GM13977 (cell line): Measurements from ENCODE around the gene CD248.
"Not testable (repeated sequence)": the region's sequence is repeated elsewhere in the genome, so short reads cannot be mapped to it uniquely, and the experiment has no call there.

Experiments used
- DNase-seq: peaks from one replicate; pipeline ENCODE4 v3.0.0; 2012; ENCODE audit warnings: low spot score
- in situ Hi-C: fragments of 300-500 bp; cut with MboI; formaldehyde crosslinking; loops from one replicate; pipeline ENCODE4 v1.12.0; 2022; ENCODE audit warnings: low sequenced_read_pairs, low pct_unique_long_range_greater_than_20kb, mixed read lengths, inconsistent platforms; ENCODE audit not compliant: unreplicated experiment
- TF ChIP-seq, protein P1 (sequence below): IDR thresholded peaks from 2 replicates; pipeline ENCODE4 v1.5.1; 2012; ENCODE audit warnings: mild to moderate bottlenecking, control low read depth; ENCODE audit not compliant: insufficient read depth; ENCODE audit errors: extremely low read depth, missing control alignments

The CD248 gene

GRCh38 chr11:66277471-66278362 is 39.1 kb downstream of the CD248 start, which contains the start of gene CNIH2:
CNIH2 (plus strand) TSS chr11:66278175; CDS start chr11:66278457, 282 bp downstream.
- TF ChIP-seq, protein P1, sequence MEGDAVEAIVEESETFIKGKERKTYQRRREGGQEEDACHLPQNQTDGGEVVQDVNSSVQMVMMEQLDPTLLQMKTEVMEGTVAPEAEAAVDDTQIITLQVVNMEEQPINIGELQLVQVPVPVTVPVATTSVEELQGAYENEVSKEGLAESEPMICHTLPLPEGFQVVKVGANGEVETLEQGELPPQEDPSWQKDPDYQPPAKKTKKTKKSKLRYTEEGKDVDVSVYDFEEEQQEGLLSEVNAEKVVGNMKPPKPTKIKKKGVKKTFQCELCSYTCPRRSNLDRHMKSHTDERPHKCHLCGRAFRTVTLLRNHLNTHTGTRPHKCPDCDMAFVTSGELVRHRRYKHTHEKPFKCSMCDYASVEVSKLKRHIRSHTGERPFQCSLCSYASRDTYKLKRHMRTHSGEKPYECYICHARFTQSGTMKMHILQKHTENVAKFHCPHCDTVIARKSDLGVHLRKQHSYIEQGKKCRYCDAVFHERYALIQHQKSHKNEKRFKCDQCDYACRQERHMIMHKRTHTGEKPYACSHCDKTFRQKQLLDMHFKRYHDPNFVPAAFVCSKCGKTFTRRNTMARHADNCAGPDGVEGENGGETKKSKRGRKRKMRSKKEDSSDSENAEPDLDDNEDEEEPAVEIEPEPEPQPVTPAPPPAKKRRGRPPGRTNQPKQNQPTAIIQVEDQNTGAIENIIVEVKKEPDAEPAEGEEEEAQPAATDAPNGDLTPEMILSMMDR, result no peak
- in situ Hi-C loops, result no loop called here
- peak; percentile 83 for DNase-seq

DNA sequence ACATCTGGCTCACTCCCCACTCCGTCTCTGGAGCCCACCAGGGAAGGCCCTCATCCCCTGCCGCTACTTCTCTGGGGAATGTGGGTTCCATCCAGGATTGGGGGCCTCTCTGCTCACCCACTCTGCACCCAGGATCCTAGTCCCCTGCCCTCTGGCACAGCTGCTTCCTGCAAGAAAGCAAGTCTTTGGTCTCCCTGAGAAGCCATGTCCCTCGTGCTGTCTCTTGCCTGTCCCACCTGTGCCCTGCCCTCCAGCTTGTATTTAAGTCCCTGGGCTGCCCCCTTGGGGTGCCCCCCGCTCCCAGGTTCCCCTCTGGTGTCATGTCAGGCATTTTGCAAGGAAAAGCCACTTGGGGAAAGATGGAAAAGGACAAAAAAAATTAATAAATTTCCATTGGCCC is 39.8 kb downstream of the CD248 start:
- in situ Hi-C loops, DNase-seq: not testable (repeated sequence)

- in situ Hi-C loops, DNase-seq: not testable (repeated sequence)
Measured at GRCh38 chr11:66276619-66277018, 40.2 kb downstream of the CD248 start.

GRCh38 chr11:66275984-66276612 is 40.7 kb downstream of the CD248 start:
- TF ChIP-seq, protein P1, result no peak
- in situ Hi-C loops, result no loop called here
- DNase-seq, result no peak

DNA sequence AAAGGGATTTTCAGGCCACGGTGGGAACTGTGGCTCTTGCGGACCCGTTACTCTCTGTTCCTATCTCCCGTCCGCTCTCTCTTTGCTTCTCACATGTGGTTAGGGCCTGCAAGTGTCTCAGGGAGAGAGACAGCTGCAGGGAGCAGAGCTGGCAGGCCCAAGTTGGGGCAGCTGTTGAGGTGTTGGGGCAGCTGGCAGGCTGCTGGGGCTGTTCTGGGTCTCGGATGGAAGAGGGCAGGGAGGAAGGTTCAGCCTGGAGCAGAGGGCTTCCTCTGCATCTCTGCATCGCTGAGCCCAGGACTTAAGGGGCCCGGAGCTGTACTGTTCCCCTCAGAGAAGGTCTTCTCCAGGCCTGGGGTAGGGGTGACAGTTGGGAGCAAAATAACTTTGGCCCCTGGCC is 41.4 kb downstream of the CD248 start:
- TF ChIP-seq, protein P1, result no peak
- no peak for DNase-seq
- in situ Hi-C loops, result no loop called here

- in situ Hi-C loops, result no loop called here
- TF ChIP-seq, protein P1, result no peak
Measured at GRCh38 chr11:66274219-66274618, 42.6 kb downstream of the CD248 start.

GRCh38 chr11:66272596-66272995 is 44.2 kb downstream of the CD248 start:
- TF ChIP-seq, protein P1, result no peak
- DNase-seq, result no peak
- in situ Hi-C loops, result no loop called here

More at GRCh38 chr11:66274219-66274618, 42.6 kb downstream of the CD248 start:
- no peak for DNase-seq
